Glomerular visceral epithelial cell (primary cell): Measurements from ENCODE around the gene CCDC127.

Experiments used
- DNase-seq: peaks from one replicate; pipeline ENCODE4 v3.0.0-alpha.2; 2016; ENCODE audit errors: extremely low spot score

Gene CCDC127

DNA sequence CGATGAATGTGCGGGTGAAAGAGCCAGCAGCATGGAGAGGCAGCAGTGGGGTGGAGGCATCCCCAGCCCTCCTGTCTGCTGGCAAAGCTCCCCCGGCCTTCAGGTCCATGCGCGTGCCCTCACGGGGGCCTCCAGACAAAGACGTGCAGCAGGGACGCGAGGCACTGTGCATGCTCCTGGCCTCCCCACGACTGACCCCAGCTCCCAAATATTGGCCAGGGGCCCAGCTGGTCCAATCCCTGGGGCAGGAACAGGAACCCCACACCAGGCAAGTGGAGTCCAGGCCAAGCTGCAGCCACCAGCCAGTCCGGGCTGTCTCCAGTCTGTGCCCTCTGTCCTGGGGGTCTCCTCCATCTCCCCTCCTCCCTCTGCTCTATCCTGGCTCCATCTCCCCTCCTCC, 60.2 kb downstream of the CCDC127 start:
- no peak for DNase-seq

DNA sequence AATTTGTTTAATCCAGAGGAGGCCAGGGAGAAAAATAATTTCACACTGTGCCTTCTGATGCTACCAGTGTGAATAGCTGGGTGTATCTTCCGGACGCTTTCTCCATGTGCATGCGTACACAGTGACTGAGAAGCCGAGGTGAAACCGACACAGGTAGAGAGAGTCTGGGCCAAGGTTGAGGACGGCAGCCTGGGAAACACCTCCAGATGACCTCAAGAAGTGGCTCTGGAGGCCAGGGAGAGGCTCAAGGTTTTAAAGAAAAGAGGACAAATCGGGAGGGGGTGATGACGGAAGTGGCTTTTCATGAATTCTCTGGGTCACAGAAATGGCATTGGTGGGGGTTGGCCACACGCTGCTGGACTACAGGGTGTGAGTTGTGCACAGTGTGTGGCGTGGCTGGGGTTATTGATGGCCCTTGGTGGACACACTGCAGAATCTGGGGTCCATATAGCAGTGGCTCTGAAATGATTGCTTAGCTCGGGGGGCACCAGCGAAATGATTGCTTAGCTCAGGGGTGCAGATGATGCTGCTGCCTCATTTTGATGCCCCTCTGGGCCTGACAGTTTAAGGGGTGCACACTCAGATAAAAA, 60.7 kb downstream of the CCDC127 start:
- DNase-seq, result no peak

DNA sequence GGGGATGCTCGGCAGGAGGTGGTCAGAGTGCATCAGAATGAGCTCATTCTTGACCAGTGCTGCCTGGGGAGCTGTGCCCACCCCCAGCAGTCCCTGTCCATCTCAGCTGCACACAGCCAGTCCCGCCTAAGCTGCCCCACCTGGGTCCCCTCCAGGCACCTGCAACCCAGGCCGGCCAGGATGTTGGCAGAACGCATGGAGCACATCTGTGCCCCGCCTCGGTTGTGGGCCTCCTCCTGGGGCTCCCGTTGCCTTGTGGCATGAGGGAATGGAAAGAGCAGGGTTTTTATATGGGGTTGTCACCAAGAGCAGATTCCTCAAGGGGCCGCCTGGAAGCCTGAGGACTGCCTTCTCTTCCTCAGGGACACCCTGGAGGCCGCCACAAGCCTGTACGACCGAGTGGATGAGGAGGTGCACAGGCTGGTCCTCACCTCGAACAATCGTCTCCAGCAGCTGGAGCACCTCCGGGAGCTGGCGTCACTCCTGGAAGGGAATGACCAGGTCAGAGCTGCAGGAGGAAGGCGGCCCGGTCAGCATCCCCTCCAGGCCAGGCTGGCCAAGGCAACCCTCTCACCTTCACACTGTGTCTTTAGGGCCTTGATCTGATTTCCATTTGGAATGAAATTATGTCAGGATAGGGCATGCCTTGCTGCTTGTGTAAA, 61.4 kb downstream of the CCDC127 start:
- DNase-seq, result peak; percentile 35

DNA sequence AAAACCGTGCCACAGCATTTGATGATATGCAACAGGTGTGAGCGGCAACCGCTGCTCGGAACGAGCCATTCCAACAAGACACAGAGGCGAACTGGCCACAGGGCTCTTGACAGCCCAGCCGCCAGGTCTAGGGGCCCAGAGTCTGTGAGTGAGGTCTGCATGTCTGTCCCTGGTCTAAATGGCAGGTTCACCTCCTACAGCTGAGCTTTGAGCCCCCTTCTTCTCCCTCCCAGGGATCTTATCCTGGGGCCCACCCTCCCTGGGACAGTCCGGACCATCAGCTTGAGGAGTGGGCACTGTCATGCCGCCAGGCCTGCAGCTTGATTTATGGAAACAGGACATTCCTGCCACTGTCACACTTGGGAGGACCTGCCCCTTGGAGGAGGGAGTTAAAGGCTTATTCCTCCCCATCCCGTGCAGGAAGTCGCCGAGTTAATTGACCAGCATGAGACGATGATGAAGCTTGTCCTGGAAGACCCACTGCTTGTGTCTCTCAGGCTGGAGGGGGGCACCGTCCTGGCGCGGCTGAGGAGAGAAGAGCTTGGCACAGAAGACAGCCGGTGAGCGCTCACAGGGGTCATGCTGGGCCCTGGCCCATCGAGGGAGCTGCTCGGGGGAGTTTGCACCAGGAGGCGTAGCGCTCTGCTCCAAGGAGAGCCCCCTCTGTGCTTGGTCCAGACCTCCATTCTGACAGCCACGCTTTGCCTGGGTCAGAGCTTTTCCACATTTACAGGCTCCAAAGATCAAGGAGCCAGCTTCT, 62.1 kb downstream of the CCDC127 start:
- no peak for DNase-seq

DNA sequence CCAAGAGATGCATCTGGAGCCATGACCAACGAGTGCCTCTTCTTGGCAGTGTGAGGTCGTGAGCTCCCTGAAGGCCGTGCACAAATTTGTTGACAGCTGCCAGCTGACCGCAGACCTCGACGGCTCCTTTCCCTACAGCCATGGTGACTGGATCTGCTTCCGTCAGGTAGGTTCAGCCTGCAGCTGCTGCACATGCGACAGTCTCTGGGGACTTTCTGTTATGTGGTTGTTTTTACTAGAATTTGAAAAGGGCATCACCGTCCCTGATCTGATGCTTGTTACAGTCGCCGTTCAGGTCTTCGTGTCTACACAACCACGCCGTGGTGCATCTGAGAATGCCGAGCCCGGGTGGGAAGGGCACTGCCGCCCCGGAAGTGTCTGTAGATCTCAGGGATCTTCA, 63.1 kb downstream of the CCDC127 start:
- no peak for DNase-seq

DNA sequence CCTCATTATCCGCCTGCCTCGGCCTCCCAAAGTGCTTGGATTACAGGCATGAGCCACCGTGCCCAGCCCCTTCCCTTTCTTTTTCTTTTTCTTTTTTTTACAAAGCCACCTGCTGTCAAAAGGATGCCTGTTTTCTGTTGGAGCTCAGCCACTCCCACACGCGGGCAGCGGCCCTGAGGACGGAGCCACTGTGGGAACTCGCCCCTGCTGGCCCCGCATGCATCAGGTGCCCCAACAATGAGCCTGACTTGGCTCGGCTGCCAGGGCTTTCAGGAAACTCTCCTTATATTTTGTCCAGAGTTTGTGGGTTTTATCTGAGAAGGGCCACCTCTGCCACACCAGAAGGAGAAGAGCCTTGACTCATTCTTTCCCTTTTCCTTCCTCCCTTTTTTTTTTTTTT, 63.7 kb downstream of the CCDC127 start:
- no peak for DNase-seq

DNA sequence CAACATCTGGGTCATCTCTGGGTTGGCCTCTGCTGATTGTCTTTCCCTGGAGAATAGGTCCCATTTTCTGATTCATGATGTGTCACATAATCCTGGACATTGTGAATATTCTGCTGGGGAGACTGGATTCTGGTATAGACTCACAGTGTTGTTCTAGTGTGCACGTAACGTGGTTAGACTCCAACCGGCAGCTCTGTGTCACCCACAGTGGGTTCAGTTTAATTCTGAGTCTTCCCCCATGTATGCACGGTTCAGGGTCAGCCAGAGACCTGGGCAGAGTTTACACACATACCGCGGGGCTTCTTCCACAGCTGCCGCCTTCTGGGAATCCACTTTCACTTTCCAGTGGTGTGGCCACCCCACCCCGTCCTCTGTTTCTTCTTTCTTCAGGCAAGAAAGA, 64.7 kb downstream of the CCDC127 start:
- DNase-seq, result peak; percentile 66

DNA sequence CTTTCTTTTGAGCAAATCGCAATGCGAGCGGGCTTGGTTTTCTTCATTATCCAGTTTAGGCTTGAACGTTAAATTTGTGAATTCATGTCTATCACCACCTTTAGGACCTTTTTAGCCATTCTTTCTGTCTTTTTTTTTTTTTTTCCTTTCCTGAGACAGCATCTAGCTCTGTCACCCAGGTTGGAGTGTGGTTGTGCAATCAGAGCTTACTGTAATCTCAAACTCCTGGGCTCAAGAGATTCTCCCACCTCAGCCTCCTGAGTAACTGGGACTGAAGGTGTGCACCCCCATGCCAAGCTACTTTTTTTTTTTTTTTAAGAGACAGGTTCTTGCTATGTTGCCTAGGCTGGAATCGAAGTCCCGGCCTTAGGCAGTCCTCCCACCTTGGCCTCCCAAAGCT, 65.9 kb downstream of the CCDC127 start:
- DNase-seq, result no peak

DNA sequence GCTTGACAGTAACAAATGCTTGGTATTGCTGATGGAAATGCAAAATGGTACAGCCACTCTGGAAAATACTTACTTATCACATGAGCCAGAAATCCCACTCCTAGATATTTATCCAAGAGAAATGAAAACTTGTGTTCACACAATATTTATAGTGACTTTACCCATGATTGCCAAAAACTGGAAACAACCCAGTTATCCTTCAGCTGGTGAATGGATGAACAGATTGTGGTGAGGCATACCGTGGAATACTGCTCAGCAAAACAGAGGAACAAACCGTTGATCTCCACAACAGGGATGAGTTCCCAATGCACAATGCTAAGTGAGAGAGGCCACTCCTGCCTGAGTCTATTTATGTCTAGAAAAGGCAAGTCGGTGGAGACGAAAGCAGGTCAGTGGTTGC, 67.2 kb downstream of the CCDC127 start:
- DNase-seq, result no peak

DNA sequence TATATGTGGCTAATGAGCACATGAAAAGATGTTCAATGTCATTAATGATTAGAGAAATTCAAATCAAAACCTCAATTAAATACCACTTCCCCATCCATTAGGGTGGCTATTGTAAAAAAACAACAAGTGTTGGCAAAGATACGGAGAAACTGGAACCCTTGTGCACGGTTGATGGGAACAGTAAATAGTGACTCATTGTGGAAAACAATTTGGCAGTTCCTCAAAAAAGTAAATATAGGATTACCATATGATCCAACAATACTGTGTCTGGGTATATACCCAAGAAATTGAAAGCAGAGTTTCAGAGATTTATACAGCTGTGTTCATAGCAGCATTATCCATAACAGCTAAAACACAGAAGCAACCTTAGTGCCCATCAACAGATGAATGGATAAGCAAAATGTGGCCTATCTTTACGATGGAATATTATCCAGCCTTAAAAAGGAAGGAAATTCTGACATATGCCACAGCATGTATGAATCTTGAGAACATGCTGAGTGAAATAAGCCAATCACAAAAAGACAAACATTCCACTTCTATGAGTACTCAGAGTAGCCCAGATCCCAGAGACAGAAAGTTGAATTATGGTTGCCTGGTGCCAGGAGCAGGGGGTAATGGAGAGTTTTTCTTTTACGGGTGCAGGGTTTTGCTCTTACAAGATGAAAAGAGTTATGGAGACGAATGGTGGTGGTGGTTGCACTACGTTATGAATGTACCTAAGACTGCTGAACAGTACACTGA, 68.0 kb downstream of the CCDC127 start:
- DNase-seq, result no peak

DNA sequence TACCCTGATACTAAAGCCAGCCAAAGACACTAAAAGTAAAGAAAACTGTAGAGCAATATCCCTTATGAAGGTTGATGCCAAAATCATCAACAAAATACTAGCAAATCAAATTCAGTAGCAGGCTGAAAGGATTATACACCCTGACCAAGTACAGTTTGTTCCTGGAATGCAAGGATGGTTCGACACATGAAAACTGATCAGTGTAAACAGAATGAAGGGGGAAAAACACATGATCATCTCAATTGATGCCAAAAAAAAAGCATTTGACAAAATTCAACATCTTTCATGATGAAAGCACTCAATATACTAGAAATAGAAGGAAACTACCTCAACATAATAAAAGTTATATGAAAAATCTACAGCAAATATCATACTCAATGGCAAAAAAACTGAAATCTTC, 70.2 kb downstream of the CCDC127 start:
- DNase-seq, result no peak
